ENCODE measurements around the gene SCEL.

Gene SCEL

DNA sequence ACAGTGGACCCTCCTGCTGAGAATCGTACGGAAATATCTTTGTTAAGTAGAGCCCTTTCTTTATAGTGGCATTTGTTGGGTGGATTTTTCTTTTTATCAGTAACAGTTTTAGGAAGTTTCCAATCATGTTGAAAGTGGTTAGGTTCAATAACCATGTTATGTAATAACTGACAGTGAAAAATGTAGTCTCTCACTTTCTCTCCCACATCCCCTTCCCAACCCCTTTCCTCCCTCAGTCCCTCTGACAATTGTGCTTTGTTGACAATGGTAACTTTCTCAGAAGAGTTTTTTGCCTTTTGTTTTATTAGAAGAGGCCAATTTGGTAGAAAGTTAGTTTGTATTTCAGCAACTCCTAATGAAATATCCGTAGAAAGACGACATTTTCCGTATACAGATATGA lies 84.1 kb downstream of the SCEL start:
- H3K36me3 ChIP-seq (ENCODE audit: control insufficient read depth in 2 of 2, insufficient read depth in 1 of 2, low read length in 2 of 2), result no peaks in the 10 kb centered on the region
- no peaks in the 10 kb centered on the region for H3K4me1 ChIP-seq (ENCODE audit: control insufficient read depth, insufficient read depth, low read length)
- no peak overlapping the region for H3K4me3 ChIP-seq (ENCODE audit: low read depth, low read length)
- POLR2A ChIA-PET, result no interaction called here
- no peak overlapping the region for H3K27ac ChIP-seq (ENCODE audit: extremely low read depth, low read depth, low read length)
- H3K9me3 ChIP-seq (ENCODE audit: control insufficient read depth, insufficient read depth, low read depth, low read length), result no peaks in the 10 kb centered on the region
- CTCF ChIA-PET, result no interaction called here
- TF ChIP-seq ZNF223 (tag by site-specific recombination; IDR thresholded peaks at IDR 0.05) (no peak), ZNF335 (tag by site-specific recombination; conservative IDR thresholded peaks at IDR 0.05) (no peak), SP2 (tag by site-specific recombination; IDR thresholded peaks at IDR 0.05) (no peak), KLF1 (tag by site-specific recombination; IDR thresholded peaks at IDR 0.05) (no peak), ZNF670 (tag by site-specific recombination; IDR thresholded peaks at IDR 0.05; ENCODE audit: low read depth) (no peak), HOXD13 (CRISPR knock-in tag; IDR thresholded peaks at IDR 0.05; ENCODE audit: borderline replicate concordance) (no peak), ZEB2 (tag by site-specific recombination; IDR thresholded peaks at IDR 0.05) (no peak)

DNA sequence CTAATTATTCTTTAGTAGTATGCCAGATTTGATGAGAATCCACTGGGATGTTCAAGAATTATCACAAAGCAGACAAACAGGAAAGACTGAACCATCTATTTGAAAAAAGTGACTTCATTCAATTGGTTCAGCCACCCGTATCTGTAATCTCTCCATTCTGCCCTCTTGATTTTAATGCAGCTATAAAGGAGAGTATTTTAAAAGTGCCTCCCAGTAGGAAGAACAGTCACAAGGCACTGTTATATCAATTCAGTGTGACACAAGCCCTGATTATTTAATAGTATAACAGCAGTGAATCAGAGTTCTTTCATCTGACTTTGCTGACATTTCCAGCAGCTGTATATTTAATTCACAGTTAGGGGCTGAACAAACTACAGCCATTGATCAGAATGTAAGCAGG lies 84.6 kb downstream of the SCEL start:
- Histone ChIP-seq H3K9me3 (ENCODE audit: control insufficient read depth, insufficient read depth, low read depth, low read length) (no peaks in the 10 kb centered on the region), H3K4me3 (ENCODE audit: low read depth, low read length) (no peak overlapping the region), H3K27ac (ENCODE audit: extremely low read depth, low read depth, low read length) (no peak overlapping the region), H3K4me1 (ENCODE audit: control insufficient read depth, insufficient read depth, low read length) (no peaks in the 10 kb centered on the region), H3K36me3 (ENCODE audit: control insufficient read depth in 2 of 2, insufficient read depth in 1 of 2, low read length in 2 of 2) (no peaks in the 10 kb centered on the region)
- POLR2A ChIA-PET, result no interaction called here
- CTCF ChIA-PET, result no interaction called here
- TF ChIP-seq, protein P1, sequence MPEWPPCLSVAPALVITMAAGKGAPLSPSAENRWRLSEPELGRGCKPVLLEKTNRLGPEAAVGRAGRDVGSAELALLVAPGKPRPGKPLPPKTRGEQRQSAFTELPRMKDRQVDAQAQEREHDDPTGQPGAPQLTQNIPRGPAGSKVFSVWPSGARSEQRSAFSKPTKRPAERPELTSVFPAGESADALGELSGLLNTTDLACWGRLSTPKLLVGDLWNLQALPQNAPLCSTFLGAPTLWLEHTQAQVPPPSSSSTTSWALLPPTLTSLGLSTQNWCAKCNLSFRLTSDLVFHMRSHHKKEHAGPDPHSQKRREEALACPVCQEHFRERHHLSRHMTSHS (tag by site-specific recombination; IDR thresholded peaks at IDR 0.05), result no peak
- no peak for TF ChIP-seq SALL2 (tag by site-specific recombination; IDR thresholded peaks at IDR 0.05; ENCODE audit: borderline replicate concordance)
- TF ChIP-seq ZNF221 (tag by site-specific recombination; IDR thresholded peaks at IDR 0.05; ENCODE audit: borderline replicate concordance), result no peak

DNA sequence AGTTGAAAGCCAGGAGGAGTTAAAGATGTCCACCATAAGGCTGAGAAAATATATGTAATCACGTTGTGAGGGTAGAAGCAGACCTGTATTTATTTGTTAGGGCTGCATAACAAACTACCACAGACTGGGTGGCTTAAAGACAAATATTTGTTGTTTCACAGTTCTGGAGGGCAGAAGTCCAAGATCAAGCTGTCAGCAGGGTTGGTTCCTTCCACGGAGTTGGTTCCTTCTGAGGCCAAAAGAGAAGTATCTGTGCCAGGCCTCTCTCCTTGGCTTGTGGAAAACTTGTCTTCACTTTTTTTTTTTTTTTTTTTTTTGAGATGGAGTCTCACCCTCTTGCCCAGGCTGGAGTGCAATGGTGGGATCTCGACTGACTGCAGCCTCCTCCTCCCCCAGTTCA lies 88.3 kb downstream of the SCEL start:
- H3K4me3 ChIP-seq (ENCODE audit: low read depth, low read length), result no peak overlapping the region
- H3K9me3 ChIP-seq (ENCODE audit: control insufficient read depth, insufficient read depth, low read depth, low read length), result no peaks in the 10 kb centered on the region
- CTCF ChIA-PET, result no interaction called here
- H3K27ac ChIP-seq (ENCODE audit: extremely low read depth, low read depth, low read length), result no peak overlapping the region
- no peaks in the 10 kb centered on the region for H3K4me1 ChIP-seq (ENCODE audit: control insufficient read depth, insufficient read depth, low read length)
- H3K36me3 ChIP-seq (ENCODE audit: control insufficient read depth in 2 of 2, insufficient read depth in 1 of 2, low read length in 2 of 2), result no peaks in the 10 kb centered on the region
- POLR2A ChIA-PET, result no interaction called here
- no peak for TF ChIP-seq ZNF157 (tag by site-specific recombination; IDR thresholded peaks at IDR 0.05)
- no peak for TF ChIP-seq GFI1B (tag by site-specific recombination; IDR thresholded peaks at IDR 0.05)
- TF ChIP-seq, protein P2, sequence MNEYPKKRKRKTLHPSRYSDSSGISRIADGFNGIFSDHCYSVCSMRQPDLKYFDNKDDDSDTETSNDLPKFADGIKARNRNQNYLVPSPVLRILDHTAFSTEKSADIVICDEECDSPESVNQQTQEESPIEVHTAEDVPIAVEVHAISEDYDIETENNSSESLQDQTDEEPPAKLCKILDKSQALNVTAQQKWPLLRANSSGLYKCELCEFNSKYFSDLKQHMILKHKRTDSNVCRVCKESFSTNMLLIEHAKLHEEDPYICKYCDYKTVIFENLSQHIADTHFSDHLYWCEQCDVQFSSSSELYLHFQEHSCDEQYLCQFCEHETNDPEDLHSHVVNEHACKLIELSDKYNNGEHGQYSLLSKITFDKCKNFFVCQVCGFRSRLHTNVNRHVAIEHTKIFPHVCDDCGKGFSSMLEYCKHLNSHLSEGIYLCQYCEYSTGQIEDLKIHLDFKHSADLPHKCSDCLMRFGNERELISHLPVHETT (tag by site-specific recombination; IDR thresholded peaks at IDR 0.05), result no peak
- no peak for TF ChIP-seq SP2 (tag by site-specific recombination; IDR thresholded peaks at IDR 0.05)
- no peak for TF ChIP-seq BCL11B (tag by site-specific recombination; IDR thresholded peaks at IDR 0.05; ENCODE audit: low read depth)
- no peak for TF ChIP-seq ZNF155 (tag by site-specific recombination; IDR thresholded peaks at IDR 0.05)
- no peak for TF ChIP-seq BCL11A (tag by site-specific recombination; IDR thresholded peaks at IDR 0.05; ENCODE audit: low read depth)
- no peak for TF ChIP-seq KLF17 (tag by site-specific recombination; IDR thresholded peaks at IDR 0.05)
- TF ChIP-seq FEZF1 (tag by site-specific recombination; IDR thresholded peaks at IDR 0.05), result no peak
- no peak for TF ChIP-seq ZNF239 (tag by site-specific recombination; IDR thresholded peaks at IDR 0.05)
- TF ChIP-seq, protein P3, sequence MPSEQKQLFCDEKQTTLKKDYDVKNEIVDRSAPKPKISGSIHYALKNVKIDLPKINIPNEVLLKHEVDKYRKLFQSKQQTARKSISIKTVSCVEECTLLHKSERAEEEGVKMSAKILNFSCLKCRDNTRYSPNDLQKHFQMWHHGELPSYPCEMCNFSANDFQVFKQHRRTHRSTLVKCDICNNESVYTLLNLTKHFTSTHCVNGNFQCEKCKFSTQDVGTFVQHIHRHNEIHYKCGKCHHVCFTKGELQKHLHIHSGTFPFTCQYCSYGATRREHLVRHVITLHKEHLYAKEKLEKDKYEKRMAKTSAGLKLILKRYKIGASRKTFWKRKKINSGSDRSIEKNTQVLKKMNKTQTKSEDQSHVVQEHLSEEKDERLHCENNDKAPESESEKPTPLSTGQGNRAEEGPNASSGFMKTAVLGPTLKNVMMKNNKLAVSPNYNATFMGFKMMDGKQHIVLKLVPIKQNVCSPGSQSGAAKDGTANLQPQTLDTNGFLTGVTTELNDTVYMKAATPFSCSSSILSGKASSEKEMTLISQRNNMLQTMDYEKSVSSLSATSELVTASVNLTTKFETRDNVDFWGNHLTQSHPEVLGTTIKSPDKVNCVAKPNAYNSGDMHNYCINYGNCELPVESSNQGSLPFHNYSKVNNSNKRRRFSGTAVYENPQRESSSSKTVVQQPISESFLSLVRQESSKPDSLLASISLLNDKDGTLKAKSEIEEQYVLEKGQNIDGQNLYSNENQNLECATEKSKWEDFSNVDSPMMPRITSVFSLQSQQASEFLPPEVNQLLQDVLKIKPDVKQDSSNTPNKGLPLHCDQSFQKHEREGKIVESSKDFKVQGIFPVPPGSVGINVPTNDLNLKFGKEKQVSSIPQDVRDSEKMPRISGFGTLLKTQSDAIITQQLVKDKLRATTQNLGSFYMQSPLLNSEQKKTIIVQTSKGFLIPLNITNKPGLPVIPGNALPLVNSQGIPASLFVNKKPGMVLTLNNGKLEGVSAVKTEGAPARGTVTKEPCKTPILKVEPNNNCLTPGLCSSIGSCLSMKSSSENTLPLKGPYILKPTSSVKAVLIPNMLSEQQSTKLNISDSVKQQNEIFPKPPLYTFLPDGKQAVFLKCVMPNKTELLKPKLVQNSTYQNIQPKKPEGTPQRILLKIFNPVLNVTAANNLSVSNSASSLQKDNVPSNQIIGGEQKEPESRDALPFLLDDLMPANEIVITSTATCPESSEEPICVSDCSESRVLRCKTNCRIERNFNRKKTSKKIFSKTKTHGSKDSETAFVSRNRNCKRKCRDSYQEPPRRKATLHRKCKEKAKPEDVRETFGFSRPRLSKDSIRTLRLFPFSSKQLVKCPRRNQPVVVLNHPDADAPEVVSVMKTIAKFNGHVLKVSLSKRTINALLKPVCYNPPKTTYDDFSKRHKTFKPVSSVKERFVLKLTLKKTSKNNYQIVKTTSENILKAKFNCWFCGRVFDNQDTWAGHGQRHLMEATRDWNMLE (tag by site-specific recombination; conservative IDR thresholded peaks at IDR 0.05; ENCODE audit: low read depth), result no peak
- TF ChIP-seq ZNF221 (tag by site-specific recombination; IDR thresholded peaks at IDR 0.05; ENCODE audit: borderline replicate concordance), result no peak
- no peak for TF ChIP-seq SP3 (tag by site-specific recombination; IDR thresholded peaks at IDR 0.05)
- no peak for TF ChIP-seq ZNF132 (tag by site-specific recombination; IDR thresholded peaks at IDR 0.05; ENCODE audit: borderline replicate concordance)
- TF ChIP-seq, protein P4, sequence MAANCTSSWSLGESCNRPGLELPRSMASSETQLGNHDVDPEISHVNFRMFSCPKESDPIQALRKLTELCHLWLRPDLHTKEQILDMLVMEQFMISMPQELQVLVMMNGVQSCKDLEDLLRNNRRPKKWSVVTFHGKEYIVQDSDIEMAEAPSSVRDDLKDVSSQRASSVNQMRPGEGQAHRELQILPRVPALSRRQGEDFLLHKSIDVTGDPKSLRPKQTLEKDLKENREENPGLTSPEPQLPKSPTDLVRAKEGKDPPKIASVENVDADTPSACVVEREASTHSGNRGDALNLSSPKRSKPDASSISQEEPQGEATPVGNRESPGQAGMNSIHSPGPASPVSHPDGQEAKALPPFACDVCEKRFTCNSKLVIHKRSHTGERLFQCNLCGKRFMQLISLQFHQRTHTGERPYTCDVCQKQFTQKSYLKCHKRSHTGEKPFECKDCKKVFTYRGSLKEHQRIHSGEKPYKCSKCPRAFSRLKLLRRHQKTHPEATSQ (tag by site-specific recombination; IDR thresholded peaks at IDR 0.05), result no peak
